Activated effector memory CD4-positive, alpha-beta T cell treated with Interleukin-2 at 50 U/mL for 16 hours (primary cell): Measurements from ENCODE around the gene EARS2.
A peak's percentile ranks its signal among the peaks of the same experiment; 100 is the strongest.
"Not testable (repeated sequence)": the region's sequence is repeated elsewhere in the genome, so short reads cannot be mapped to it uniquely, and the experiment has no call there.

Source experiments
- DNase-seq: peaks from one replicate; pipeline ENCODE4 v3.0.0-alpha.2; 2020

Gene EARS2

DNA sequence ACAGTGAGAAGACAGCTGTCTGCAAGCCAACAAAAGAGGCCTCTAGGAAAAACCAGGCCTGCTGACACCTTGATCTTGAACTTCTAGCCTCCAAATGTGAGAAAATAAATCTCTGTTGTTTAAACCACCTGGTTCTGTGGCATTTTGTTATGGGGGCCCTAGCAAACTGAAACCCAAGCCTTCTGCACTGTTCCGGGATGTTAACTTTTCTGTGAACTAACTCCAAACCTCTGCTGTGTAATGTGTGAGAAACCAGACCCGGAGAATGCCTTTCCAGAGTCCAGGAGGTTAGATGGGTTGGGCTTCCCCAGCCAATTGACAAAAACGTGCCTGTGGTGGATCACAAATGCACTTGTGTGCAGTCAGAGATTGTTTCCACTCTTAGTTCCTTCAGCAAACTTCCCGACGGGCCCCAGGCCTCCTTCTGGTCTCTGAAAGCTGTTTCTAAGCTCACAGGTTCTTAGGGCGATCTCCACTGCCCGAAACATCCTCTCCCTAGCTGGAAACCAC is 33.2 kb downstream of the EARS2 start:
- no peak for DNase-seq

DNA sequence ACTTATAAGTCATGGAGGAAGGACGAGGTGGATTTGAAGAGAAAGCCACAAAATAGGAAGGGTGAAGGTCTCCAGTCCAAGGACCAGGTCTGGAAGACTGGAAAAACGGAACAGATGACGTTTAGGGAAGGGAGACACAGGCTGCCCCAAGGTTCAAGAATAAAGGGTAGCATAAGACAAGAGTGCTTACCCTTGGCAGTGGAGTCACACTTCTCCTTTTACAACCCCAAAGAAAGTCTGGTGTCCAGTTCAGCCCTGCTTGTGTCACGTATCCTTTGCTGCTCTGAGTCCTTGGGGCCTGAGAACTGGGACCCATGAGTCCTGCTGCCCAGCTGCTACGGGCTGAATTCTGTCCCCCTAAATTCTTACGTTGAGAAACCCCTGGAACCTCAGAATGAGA is 33.8 kb downstream of the EARS2 start:
- no peak for DNase-seq

GRCh38 chr16:23521965-23522364 is 35.2 kb downstream of the EARS2 start:
- no peak for DNase-seq

DNA sequence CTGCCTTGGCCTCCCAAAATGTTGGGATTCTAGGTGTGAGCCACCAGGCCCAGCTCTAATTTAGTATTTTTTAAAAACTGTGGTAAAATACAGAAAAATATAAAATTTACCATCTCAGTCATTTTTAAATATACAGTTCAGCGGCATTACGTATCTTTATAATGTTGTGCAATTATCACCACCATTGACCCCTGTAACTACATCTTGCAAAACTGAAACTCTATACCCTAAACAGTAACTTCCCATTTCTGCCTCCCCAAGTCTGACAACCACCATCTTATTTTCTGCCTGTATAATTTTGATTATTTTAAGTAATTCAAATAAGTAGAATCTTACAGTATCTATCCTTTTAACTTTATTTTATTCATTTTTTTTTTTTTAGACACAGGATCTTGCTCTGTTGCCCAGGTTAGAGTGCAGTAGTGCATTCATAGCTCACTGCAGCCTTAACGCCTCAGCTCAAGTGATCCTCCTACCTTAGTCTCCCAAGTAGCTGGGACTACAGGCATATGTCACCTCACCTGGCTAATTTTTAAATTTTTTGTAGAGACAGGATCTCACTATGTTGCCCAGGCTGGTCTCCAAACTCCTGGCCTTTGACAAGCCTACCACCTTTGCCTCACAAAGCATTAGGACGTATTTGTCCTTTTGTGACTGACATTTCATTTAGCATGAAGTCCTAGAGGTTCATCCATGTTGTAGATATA is 36.0 kb downstream of the EARS2 start:
- DNase-seq, result no peak

- DNase-seq, result no peak
Measured at GRCh38 chr16:23520500-23520899, 36.6 kb downstream of the EARS2 start.

DNA sequence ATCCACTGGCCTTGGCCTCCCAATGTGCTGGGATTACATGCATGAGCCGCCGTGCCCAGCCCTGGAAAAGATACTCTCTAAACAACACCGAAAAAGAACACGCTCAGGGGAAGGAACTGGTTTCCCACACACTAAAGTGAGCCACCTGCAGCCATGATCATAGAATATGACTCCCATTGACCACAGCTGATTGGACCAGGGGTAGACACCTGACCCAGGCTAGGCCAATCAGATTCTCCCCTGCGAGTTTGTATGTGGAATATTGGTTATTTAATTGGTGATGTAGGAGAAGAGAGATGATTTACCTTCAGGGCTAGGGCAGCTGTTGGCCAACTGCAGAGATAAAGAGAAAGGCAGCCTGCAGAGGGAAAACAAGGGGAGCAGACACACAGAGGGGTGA is 37.9 kb downstream of the EARS2 start:
- no peak for DNase-seq

- no peak for DNase-seq
Measured at GRCh38 chr16:23518435-23518891, 38.7 kb downstream of the EARS2 start.

DNA sequence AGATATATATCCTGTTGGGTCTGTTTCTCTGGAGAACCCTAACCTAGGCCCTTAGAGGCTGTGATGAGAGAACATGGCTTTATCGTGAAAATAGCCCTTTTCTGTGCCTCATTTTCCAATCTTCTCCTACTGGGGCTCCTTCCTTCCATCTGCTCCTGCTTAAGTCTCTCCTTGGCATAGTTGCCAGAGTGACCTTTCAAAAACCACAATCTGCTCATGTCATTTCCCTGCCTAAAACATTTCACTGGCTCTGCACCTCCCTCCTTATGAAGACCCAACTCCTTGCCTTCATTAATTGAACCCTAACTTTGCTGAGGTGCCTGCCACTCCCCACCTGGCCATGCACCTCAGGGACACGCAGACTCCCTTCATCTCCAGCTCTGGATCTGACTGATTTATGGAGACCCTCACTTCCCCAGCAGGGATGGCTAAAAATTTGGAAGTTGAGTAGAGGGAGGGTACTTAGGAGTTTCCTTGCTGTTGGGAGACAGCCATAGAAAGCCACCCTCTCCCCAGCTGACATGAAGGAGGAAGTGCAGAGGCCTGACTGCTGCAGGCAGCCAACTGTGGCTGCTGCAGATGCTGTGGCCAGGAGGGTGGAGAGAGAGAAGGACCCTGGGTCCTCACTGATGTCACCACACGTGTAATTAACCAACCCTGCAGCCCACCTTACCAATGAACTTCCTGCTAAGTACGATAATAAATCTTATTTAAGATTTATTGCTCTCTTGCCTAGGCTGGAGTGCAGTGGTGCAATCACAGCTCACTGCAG is 40.6 kb downstream of the EARS2 start:
- DNase-seq, result no peak

DNA sequence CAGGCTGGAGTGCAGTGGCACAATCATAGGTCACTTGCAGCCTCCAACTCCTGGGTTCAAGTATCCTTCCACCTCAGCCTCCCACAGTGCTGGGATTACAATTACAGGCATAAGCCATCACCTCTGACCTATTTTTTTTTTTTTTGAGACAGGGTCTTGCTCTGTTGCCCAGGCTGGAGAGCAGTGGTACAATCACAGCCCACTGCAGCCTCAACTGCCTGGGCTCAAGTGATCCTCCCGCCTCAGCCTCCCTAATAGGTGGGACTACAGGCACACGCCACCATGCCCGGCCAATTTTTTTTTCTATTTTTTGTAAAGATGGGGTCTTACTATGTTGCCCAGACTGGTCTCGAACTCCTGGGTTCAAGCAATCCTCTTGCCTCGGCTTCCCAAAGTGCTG is 41.3 kb downstream of the EARS2 start:
- DNase-seq, result no peak

DNA sequence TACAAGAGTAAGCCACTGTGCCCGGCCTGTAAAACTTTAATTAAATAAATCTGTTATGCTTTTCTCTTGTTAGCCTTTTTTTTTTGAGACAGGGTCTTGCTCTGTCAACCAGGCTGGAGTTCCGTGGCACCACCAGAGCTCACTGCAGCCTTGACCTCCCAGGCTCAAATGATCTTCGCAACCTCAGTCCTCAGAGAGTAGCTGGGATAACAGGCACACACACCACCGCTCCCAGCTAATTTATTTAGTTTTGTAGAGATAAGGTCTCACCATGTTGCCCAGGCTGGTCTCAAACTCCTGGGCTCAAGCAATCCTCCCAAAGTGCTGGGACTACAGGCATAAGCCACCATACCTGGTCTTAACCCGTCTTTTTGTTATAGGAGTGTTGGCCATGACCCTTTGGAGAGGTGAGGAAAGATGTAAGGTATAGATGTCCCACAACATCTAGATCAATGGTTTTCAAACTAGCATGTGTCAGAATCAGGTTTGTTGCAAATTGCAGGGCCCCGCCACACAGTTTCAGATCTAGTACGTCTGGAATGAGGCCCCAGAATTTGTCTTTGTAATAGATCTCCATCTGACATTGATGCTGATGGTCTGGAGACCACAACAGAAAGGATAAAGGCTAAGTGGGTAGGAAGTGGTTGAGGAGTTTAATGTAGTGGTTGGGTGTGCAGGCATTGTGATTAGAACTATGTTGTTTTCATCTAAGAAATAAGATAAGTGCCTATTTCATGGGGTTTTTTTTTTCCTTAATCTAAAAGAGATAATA is 42.6 kb downstream of the EARS2 start:
- DNase-seq, result no peak

- DNase-seq, result no peak
Measured at GRCh38 chr16:23512168-23512695, 44.9 kb downstream of the EARS2 start.

DNA sequence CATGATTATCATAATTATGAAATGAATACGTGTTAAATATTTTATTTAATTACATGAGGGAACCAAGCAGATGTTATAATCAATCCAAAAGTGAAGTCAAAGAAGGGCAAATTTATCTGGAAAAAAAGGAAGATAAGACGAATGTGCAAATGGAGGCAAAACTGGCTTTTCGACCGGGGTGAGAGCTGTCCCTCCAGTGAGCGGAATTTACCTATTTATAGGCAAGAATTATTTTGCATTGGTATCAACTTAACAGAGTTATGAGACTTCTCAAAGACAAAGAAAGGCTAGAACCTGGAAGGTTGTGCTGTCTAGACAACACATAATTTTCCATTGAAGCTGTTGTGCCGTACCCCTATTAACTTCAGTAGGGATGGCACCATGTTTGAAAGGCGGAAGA is 45.4 kb downstream of the EARS2 start:
- no peak for DNase-seq

DNA sequence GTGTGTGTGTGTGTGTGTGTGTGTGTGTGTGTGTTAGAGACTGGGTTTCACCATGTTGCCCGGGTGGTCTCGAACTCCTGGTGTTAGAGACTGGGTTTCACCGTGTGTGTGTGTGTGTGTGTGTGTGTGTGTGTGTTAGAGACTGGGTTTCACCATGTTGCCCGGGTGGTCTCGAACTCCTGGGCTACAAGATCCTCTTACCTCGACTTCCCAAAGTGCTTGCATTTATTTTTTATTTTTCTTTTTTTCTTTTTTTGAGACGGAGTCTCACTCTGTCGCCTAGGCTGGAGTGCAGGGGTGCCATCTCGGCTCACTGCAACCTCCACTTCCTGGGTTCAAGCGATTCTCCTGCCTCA is 46.3 kb downstream of the EARS2 start:
- not testable (repeated sequence) for DNase-seq

- DNase-seq, result peak; percentile 75
Measured at GRCh38 chr16:23510164-23510914, 46.8 kb downstream of the EARS2 start, which contains the start of gene GGA2. Gene GGA2, minus strand, starts transcription at chr16:23510494. Its CDS starts 83 bp downstream, at chr16:23510411.

GRCh38 chr16:23509782-23510163 is 47.4 kb downstream of the EARS2 start:
- peak; percentile 13 for DNase-seq

DNA sequence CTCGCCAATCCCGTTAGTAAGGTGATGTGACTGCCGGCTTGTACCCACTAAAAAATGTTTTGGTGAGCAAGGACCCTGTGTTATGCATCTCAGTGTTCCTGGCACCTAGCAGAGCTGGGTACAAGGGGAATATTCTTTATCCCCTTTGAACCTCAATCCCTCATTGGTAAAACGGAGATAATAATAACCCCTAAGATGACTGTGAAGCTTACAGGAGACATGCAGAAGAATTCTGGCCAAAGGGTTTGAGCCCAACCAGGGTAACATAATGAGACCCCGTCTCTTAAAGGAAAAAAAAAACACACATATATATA is 47.8 kb downstream of the EARS2 start:
- DNase-seq, result no peak

- no peak for DNase-seq
Measured at GRCh38 chr16:23508589-23509440, 48.3 kb downstream of the EARS2 start.

GRCh38 chr16:23506606-23506994 is 50.5 kb downstream of the EARS2 start:
- DNase-seq, result no peak

- no peak for DNase-seq
Measured at GRCh38 chr16:23505671-23506605, 51.2 kb downstream of the EARS2 start.

- DNase-seq, result no peak
Measured at GRCh38 chr16:23505180-23505665, 51.9 kb downstream of the EARS2 start.
